ENCODE results near the gene ANKRD44. TPM values are rescaled to one million over a fixed set of nuclear protein-coding genes. Genes with fewer than 3 reads are reported as not detected.

Gene ANKRD44
- total and polyA plus RNA-seq, 2 of the 8 experiments (the other 6 are each of a cell fraction or from before 2014, with no cell fraction given): 1.2 to 1.3 TPM

DNA sequence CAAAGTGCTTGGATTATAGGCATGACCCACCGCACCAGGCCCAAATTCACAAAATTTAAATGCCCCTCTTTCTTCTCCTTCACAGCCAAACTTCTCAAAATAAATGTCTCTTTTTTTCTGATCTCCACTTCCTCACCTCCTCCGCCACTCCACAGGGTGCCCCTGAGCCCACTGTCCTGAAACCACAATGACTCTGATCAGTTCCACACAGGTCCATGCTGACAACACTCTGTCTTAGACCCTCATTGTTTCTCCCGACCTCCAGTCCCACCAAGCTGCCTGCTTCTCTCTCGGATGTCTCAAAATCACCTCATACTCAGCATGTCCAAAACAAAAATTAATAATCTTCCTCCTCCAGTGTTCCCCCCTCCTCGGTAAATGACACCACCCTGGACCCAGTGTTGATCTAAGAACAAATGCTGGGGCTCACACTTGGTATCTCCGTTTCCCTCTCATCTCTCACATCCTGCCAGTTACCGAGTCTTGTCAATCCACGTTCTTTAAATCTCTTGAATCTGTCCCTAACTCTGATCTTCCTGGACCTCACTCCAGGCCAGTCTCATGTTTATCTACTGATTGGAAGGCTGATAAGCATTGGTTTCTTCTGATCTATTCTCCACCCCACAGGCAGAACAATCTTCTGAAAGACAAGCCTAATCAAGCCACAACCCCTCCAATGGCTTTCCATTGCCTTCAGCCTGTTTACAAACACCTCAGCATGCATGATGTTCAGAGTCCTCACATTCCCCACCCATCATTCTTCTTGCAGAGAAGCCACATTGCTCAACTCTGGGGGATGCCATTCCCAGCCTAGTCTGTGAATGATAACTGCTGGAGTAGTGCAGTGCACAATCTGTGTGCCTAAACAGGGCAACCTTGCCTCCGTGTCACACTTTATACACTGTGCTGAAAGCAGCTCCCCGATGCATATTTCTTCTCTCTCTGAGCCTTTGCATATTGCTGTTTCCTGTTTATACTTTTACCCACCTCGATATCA is 12.4 kb upstream of the ANKRD44 start (continued):
- no peak for TF ChIP-seq JUN (IDR thresholded peaks at IDR 0.05; ENCODE audit: low read depth, low read length)
- TF ChIP-seq TAF1 (IDR thresholded peaks at IDR 0.05; ENCODE audit: low read depth, low read length): no peak

Data from H1 (cell line).